K562 (cell line): ENCODE data around the gene MCU. TPM values are rescaled to one million over a fixed set of nuclear protein-coding genes. Genes with fewer than 3 reads are reported as not detected.
A peak's percentile ranks its signal among the peaks of the same experiment; 100 is the strongest.
"Not testable (repeated sequence)": the region's sequence is repeated elsewhere in the genome, so short reads cannot be mapped to it uniquely, and the experiment has no call there.

Source experiments
- ATAC-seq: fragments of 200-7000 bp; cut with Tn5 transposase; 3 replicates; pipeline ENCODE4 v1.9.1; 2020; ENCODE audit warnings: moderate library complexity
- BruUV-seq: library from RNA; stranded (reverse); fragments of 400-500 nt; replicated peaks from 2 replicates; lab custom pipeline; 2021; lab: Mats Ljungman, UMichigan
- CTCF ChIA-PET: fragments of 300-600 bp; formaldehyde crosslinking; extraction: SDS; loops from one replicate; lab custom pipeline; 2021; ENCODE audit warnings: low intra/inter-chr PET ratio; lab: Yijun Ruan, JAX
- POLR2A ChIA-PET: fragments of 300-600, 350-650 bp; sonication (Branson Sonifier 250); formaldehyde crosslinking; extraction: SDS; loops from one replicate; lab custom pipeline; 2021; ENCODE audit warnings: antibody characterized with exemption, inconsistent platforms; lab: Yijun Ruan, JAX
- DNase-seq, 4 experiments: peaks; one replicate each; pipeline versions ENCODE4 v3.0.0 to v3.0.0-alpha.2; 2011 to 2018; ENCODE audit warnings: low spot score in 3 of 4, mixed read lengths in 3 of 4; ENCODE audit errors: extremely low read depth in 1 of 4
- FAIRE-seq: peaks from 2 replicates; lab custom pipeline; 2011; peaks lifted over from hg19 to GRCh38; lab: Jason Lieb, UNC
- H2AFZ ChIP-seq: 2 replicates; pipeline ENCODE4 v1.6.0; 2011; ENCODE audit warnings: low read depth, low read length, control low read depth, inconsistent platforms
- H3K27ac ChIP-seq: fragments of 200-600 bp; 3 replicates; pipeline ENCODE4 v1.8.0; 2011; ENCODE audit warnings: low read depth, mild to moderate bottlenecking, control low read depth, inconsistent platforms, low read length, moderate library complexity, mixed read lengths; ENCODE audit errors: extremely low read depth
- H3K27me3 ChIP-seq, 2 experiments: fragments of 300-600 bp in 1 of 2; 2 replicates in 1 of 2; 3 replicates in 1 of 2; pipeline versions ENCODE4 v1.6.0 to v1.8.0; 2011; ENCODE audit warnings: inconsistent platforms in 2 of 2, low read length in 2 of 2, mild to moderate bottlenecking in 1 of 2, mixed read lengths in 1 of 2, moderate library complexity in 1 of 2; ENCODE audit not compliant: control insufficient read depth in 2 of 2, insufficient read depth in 2 of 2
- H3K36me3 ChIP-seq: fragments of 300-600 bp; 3 replicates; pipeline ENCODE4 v1.8.0; 2011; ENCODE audit warnings: mild to moderate bottlenecking, low read length, inconsistent platforms; ENCODE audit not compliant: control insufficient read depth, insufficient read depth
- H3K4me1 ChIP-seq, 2 experiments: fragments of 200-600 bp in 1 of 2; replicated peaks in 1 of 2; 2 replicates in 1 of 2; 3 replicates in 1 of 2; pipeline versions ENCODE4 v1.5.1 to v1.8.0; 2011; ENCODE audit warnings: inconsistent platforms in 2 of 2, low read length in 2 of 2, mild to moderate bottlenecking in 1 of 2, mixed read lengths in 1 of 2, moderate library complexity in 1 of 2; ENCODE audit not compliant: control insufficient read depth in 2 of 2, insufficient read depth in 2 of 2
- H3K4me2 ChIP-seq: 2 replicates; pipeline ENCODE4 v1.6.1; 2011; ENCODE audit warnings: low read length, control low read depth, inconsistent platforms, mixed read lengths; ENCODE audit not compliant: insufficient read depth
- H3K4me3 ChIP-seq: fragments of 200-600 bp; sonication (generic), shearing (Covaris generic); 2 replicates; pipeline ENCODE4 v1.5.1; 2016; ENCODE audit warnings: control low read depth, inconsistent platforms
- H3K79me2 ChIP-seq: fragments of 200-600 bp; 3 replicates; pipeline ENCODE4 v1.8.0; 2011; ENCODE audit warnings: low read length, inconsistent platforms; ENCODE audit not compliant: control insufficient read depth, insufficient read depth
- H3K9ac ChIP-seq, 2 experiments: 2 replicates each; pipeline versions ENCODE4 v1.6.0 to v1.6.1; 2011; ENCODE audit warnings: low read depth in 2 of 2, low read length in 2 of 2, control low read depth in 1 of 2, inconsistent platforms in 1 of 2, mild to moderate bottlenecking in 1 of 2, mixed read lengths in 1 of 2; ENCODE audit not compliant: insufficient read depth in 1 of 2
- H3K9me1 ChIP-seq: one replicate; pipeline ENCODE4 v1.6.0; 2011; ENCODE audit warnings: inconsistent platforms, mild to moderate bottlenecking, low read length, moderate library complexity; ENCODE audit not compliant: control insufficient read depth, insufficient read depth
- H3K9me3 ChIP-seq: replicated peaks from 2 replicates; pipeline ENCODE4 v1.5.1; 2011; ENCODE audit warnings: low read depth, low read length, inconsistent platforms; ENCODE audit not compliant: control insufficient read depth, insufficient read depth
- H4K20me1 ChIP-seq: replicated peaks from 2 replicates; pipeline ENCODE4 v1.6.1; 2011; ENCODE audit warnings: low read length, inconsistent platforms, mixed read lengths; ENCODE audit not compliant: control insufficient read depth, insufficient read depth
- ADNP ChIP-seq: fragments of 200-800 bp; sonication (Bioruptor generic); IDR thresholded peaks from 2 replicates; pipeline ENCODE4 v1.6.1; 2016; ENCODE audit warnings: missing genetic modification characterization, missing compliant biosample characterization
- BCOR ChIP-seq: fragments of 450-650 bp; IDR thresholded peaks from 2 replicates; pipeline ENCODE4 v1.6.1; 2016
- CHAMP1 ChIP-seq: fragments of 450-650 bp; IDR thresholded peaks from 2 replicates; pipeline ENCODE4 v1.6.1; 2016; ENCODE audit warnings: mild to moderate bottlenecking
- CHD4 ChIP-seq: fragments of 200-600 bp; sonication (generic); IDR thresholded peaks from 3 replicates; pipeline ENCODE4 v1.6.1; 2012; ENCODE audit warnings: low read depth, mild to moderate bottlenecking, mixed read lengths, low read length, inconsistent platforms; ENCODE audit not compliant: insufficient read depth, insufficient replicate concordance, poor library complexity, severe bottlenecking
- KDM1A ChIP-seq, 2 experiments: fragments of 450-650 bp; IDR thresholded peaks; 2 replicates each; pipeline ENCODE4 v1.6.1; 2016; ENCODE audit warnings: mild to moderate bottlenecking in 2 of 2
- RBM25 ChIP-seq: fragments of 200-400 bp; formaldehyde crosslinking; IDR thresholded peaks from 2 replicates; pipeline ENCODE4 v1.6.1; 2018; ENCODE audit warnings: low read length, low read depth, moderate library complexity; ENCODE audit not compliant: severe bottlenecking
- TCF3 ChIP-seq: sonication (generic); formaldehyde crosslinking; IDR thresholded peaks from 2 replicates; pipeline ENCODE4 v1.4.0; 2020; ENCODE audit warnings: mild to moderate bottlenecking, missing genetic modification reagents
- ZNF146 ChIP-seq: IDR thresholded peaks from one replicate; pipeline ENCODE4 v1.6.1; 2018; ENCODE audit warnings: missing compliant biosample characterization; ENCODE audit not compliant: unreplicated experiment
- ZNF175 ChIP-seq: fragments of 200-800 bp; sonication (Bioruptor generic); IDR thresholded peaks from 2 replicates; pipeline ENCODE4 v1.6.1; 2016; ENCODE audit warnings: low read depth, mild to moderate bottlenecking, missing genetic modification characterization, missing compliant biosample characterization
- in situ Hi-C: fragments of 300-500 bp; cut with MboI; formaldehyde crosslinking; loops from 4 replicates; pipeline ENCODE4 v1.15.0; 2018; ENCODE audit warnings: inconsistent platforms, mixed read lengths
- intact Hi-C: fragments of 100-400 bp; cut with micrococcal nuclease; formaldehyde crosslinking; loops from 2 replicates; pipeline ENCODE4 v1.14.2; 2022
- polyA plus RNA-seq, 8 experiments: library from polyadenylated mRNA; depleted of rRNA in 4 of 8; stranded (reverse) in 5 of 8; unstranded in 3 of 8; fragments of >200 nt; fragmentation: Nextera tagmentation in 2 of 8; fragmentation: Illumina TruSeq in 1 of 8; extraction: Ambion mirVana in 2 of 8; extraction: Trizol in 1 of 8; gene quantifications; 2 replicates each; pipeline versions ENCODE4 v1.2.1 to v1.2.3, GENCODE V29; 2011 to 2014; ENCODE audit warnings: inconsistent platforms in 1 of 8, missing spikeins in 1 of 8
- total RNA-seq, 7 experiments: library from RNA; depleted of rRNA in 6 of 7; stranded (reverse); fragments of >200 nt in 6 of 7; fragmentation: Illumina TruSeq in 2 of 7; extraction: Trizol in 2 of 7; gene quantifications; 2 replicates each; pipeline versions ENCODE4 v1.2.1 to v1.2.3, GENCODE V29; 2011 to 2021; ENCODE audit warnings: low replicate concordance in 1 of 7
- TF ChIP-seq, protein P1 (sequence below): sonication (generic); formaldehyde crosslinking; IDR thresholded peaks from 2 replicates; pipeline ENCODE4 v1.8.0; 2022; ENCODE audit warnings: missing genetic modification reagents, mild to moderate bottlenecking, borderline replicate concordance

Gene MCU
- total and polyA plus RNA-seq, 9 of the 15 experiments (the other 6 are each of a cell fraction or from before 2014, with no cell fraction given) = 8.2 to 88.8 (median 21.3) TPM

- TF ChIP-seq, protein P1, sequence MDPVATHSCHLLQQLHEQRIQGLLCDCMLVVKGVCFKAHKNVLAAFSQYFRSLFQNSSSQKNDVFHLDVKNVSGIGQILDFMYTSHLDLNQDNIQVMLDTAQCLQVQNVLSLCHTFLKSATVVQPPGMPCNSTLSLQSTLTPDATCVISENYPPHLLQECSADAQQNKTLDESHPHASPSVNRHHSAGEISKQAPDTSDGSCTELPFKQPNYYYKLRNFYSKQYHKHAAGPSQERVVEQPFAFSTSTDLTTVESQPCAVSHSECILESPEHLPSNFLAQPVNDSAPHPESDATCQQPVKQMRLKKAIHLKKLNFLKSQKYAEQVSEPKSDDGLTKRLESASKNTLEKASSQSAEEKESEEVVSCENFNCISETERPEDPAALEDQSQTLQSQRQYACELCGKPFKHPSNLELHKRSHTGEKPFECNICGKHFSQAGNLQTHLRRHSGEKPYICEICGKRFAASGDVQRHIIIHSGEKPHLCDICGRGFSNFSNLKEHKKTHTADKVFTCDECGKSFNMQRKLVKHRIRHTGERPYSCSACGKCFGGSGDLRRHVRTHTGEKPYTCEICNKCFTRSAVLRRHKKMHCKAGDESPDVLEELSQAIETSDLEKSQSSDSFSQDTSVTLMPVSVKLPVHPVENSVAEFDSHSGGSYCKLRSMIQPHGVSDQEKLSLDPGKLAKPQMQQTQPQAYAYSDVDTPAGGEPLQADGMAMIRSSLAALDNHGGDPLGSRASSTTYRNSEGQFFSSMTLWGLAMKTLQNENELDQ (CRISPR knock-in tag) = no peak
- TF ChIP-seq ZNF175 (CRISPR knock-in tag) (no peak), TCF3 (no peak)
Observed at GRCh38 chr10:72765051-72765745, 73.3 kb downstream of the MCU start (continued).

DNA sequence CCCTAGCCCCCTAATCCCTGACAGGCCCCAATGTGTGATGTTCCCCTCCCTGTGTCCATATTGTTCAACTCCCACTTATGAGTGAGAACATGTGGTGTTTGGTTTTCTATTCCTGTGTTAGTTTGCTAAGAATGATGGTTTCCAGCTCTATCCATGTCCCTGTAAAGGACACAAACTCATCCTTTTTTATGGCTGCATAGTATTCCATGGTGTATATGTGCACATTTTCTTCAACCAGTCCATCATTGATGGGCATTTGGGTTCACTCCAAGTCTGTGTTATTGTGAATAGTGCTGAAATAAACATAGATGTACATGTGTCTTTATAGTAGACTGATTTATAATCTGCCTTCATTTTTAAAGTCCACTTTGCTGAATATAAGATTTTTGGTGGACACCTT is 79.3 kb downstream of the MCU start:
- H3K9ac ChIP-seq, H3K79me2 ChIP-seq, POLR2A ChIA-PET, BruUV-seq, H3K9me3 ChIP-seq, H3K4me2 ChIP-seq, H2AFZ ChIP-seq, H3K4me3 ChIP-seq, FAIRE-seq, intact Hi-C loops, in situ Hi-C loops, H3K36me3 ChIP-seq, DNase-seq, H4K20me1 ChIP-seq, H3K9me1 ChIP-seq, H3K4me1 ChIP-seq, H3K27me3 ChIP-seq, CTCF ChIA-PET, ATAC-seq: not testable (repeated sequence)
- peak; percentile 52; the same call in 1 of the 2 replicates for TF ChIP-seq ADNP
- TF ChIP-seq CHAMP1 = 0 out of 2 replicates have a peak, but pooled peaks have one; percentile 15
- peak in 1 of 2 experiments; percentile 23; a peak in 1 of 4 replicates for TF ChIP-seq KDM1A (IDR thresholded peaks at IDR 0.05)
- TF ChIP-seq BCOR = peak; percentile 79
- TF ChIP-seq CHD4 = peak; percentile 38
- TF ChIP-seq ZNF146 (CRISPR knock-in tag) = peak; percentile 98
- peak; percentile 80 for TF ChIP-seq RBM25
- TF ChIP-seq, all 486 proteins: peak for 7; not testable (repeated sequence) for 479
- H3K27ac ChIP-seq = not testable (repeated sequence)
